Endodermal cell (in vitro differentiated cells): ENCODE results near the gene PNRC1. TPM values are rescaled to one million over a fixed set of nuclear protein-coding genes. Genes with fewer than 3 reads are reported as not detected.

Experiments
- DNase-seq: peaks from one replicate; pipeline ENCODE4 v3.0.0-alpha.2; 2017
- H3K27ac ChIP-seq: 2 replicates; pipeline ENCODE4 v1.5.1; 2013; ENCODE audit warnings: mild to moderate bottlenecking, low read depth, low read length, moderate library complexity
- H3K27me3 ChIP-seq: 2 replicates; pipeline ENCODE4 v1.6.1; 2013; ENCODE audit warnings: mild to moderate bottlenecking, low read length, moderate library complexity; ENCODE audit not compliant: insufficient read depth, control insufficient read depth, poor library complexity, severe bottlenecking
- H3K36me3 ChIP-seq: 2 replicates; pipeline ENCODE4 v1.7.0; 2013; ENCODE audit warnings: mild to moderate bottlenecking, low read length, moderate library complexity; ENCODE audit not compliant: control insufficient read depth, insufficient read depth
- H3K4me1 ChIP-seq: one replicate; pipeline ENCODE4 v1.7.0; 2013; ENCODE audit warnings: low read length; ENCODE audit not compliant: control insufficient read depth, insufficient read depth
- H3K4me3 ChIP-seq: 2 replicates; pipeline ENCODE4 v1.5.1; 2013; ENCODE audit warnings: mild to moderate bottlenecking, low read length, moderate library complexity
- H3K9ac ChIP-seq: 2 replicates; pipeline ENCODE4 v1.6.1; 2013; ENCODE audit warnings: mild to moderate bottlenecking, low read length, moderate library complexity; ENCODE audit not compliant: poor library complexity, severe bottlenecking; ENCODE audit errors: extremely low read depth
- H3K9me3 ChIP-seq: 2 replicates; pipeline ENCODE4 v1.6.1; 2013; ENCODE audit warnings: mild to moderate bottlenecking, low read length, moderate library complexity; ENCODE audit not compliant: control insufficient read depth
- H3K27ac Mint-ChIP-seq: 2 replicates; pipeline ENCODE4 v1.8.0; 2020; ENCODE audit warnings: mixed read lengths
- H3K27me3 Mint-ChIP-seq: 2 replicates; pipeline ENCODE4 v1.8.0; 2021; ENCODE audit warnings: mild to moderate bottlenecking, mixed read lengths; ENCODE audit not compliant: insufficient read depth
- H3K36me3 Mint-ChIP-seq: 2 replicates; pipeline ENCODE4 v1.8.0; 2020; ENCODE audit warnings: low read depth, mixed read lengths
- H3K4me1 Mint-ChIP-seq: 2 replicates; pipeline ENCODE4 v1.8.0; 2020; ENCODE audit warnings: mixed read lengths
- H3K4me3 Mint-ChIP-seq: 2 replicates; pipeline ENCODE4 v1.8.0; 2020; ENCODE audit warnings: mild to moderate bottlenecking, moderate library complexity, mixed read lengths
- H3K9me3 Mint-ChIP-seq: 2 replicates; pipeline ENCODE4 v1.8.0; 2020; ENCODE audit warnings: mild to moderate bottlenecking, mixed read lengths
- CTCF ChIP-seq: fragments of 200-600 bp; sonication (generic); conservative IDR thresholded peaks from 2 replicates; pipeline ENCODE4 v1.5.0; 2021; ENCODE audit warnings: antibody characterized with exemption, mild to moderate bottlenecking
- WGBS, 2 experiments: methylation state at CpG; one replicate each; pipeline versions ENCODE4 v1.1.5 to v1.1.7; 2013; ENCODE audit warnings: missing lambda C conversion rate in 2 of 2, mixed read lengths in 1 of 2; ENCODE audit not compliant: insufficient coverage in 1 of 2, insufficient read length in 1 of 2; 5-methylcytosine and 5-hydroxymethylcytosine counted together
- total RNA-seq, 2 donors: library from RNA; stranded (reverse); fragmentation: NEBNext Ultra II Directional in 1 of 2; extraction: Animal tissue kit (Norgen Biotek cat#: 25700) in 1 of 2; gene quantifications; 2 replicates in 1 of 2; 3 replicates in 1 of 2; pipeline ENCODE4 v1.2.1, GENCODE V29; 2021

PNRC1 gene
- total RNA-seq, 2 donors from 2014 or later, result 105 to 118 TPM

GRCh38 chr6:89071036-89071435, 9.5 kb upstream of the PNRC1 start:
- H3K27me3 Mint-ChIP-seq, result peaks cover 1% of the 10 kb centered on the region
- H3K4me3 Mint-ChIP-seq, result no peak overlapping the region
- H3K9me3 ChIP-seq, result no peaks in the 10 kb centered on the region
- DNase-seq, result no peak
- H3K9me3 Mint-ChIP-seq, result peaks cover 4% of the 10 kb centered on the region
- no peak overlapping the region for H3K9ac ChIP-seq
- H3K4me3 ChIP-seq, result peak overlapping the region; percentile 2
- no peaks in the 10 kb centered on the region for H3K36me3 ChIP-seq
- no peak overlapping the region for H3K27ac Mint-ChIP-seq
- TF ChIP-seq CTCF, result no peak
- no peaks in the 10 kb centered on the region for H3K36me3 Mint-ChIP-seq
- H3K4me1 ChIP-seq, result no peaks in the 10 kb centered on the region
- H3K27me3 ChIP-seq, result no peaks in the 10 kb centered on the region
- H3K4me1 Mint-ChIP-seq, result peaks cover 10% of the 10 kb centered on the region
- H3K27ac ChIP-seq, result no peak overlapping the region

- H3K27me3 ChIP-seq, result no peaks in the 10 kb centered on the region
- no peaks in the 10 kb centered on the region for H3K36me3 Mint-ChIP-seq
- H3K27ac Mint-ChIP-seq, result no peak overlapping the region
- H3K9ac ChIP-seq, result no peak overlapping the region
- TF ChIP-seq CTCF, result no peak
- no peaks in the 10 kb centered on the region for H3K36me3 ChIP-seq
- H3K27ac ChIP-seq, result no peak overlapping the region
- H3K27me3 Mint-ChIP-seq, result peaks cover 3% of the 10 kb centered on the region
- H3K4me1 ChIP-seq, result no peaks in the 10 kb centered on the region
- no peaks in the 10 kb centered on the region for H3K9me3 ChIP-seq
- no peaks in the 10 kb centered on the region for H3K9me3 Mint-ChIP-seq
- DNase-seq, result no peak
- 87% methylated on average over 4 of the region's 4 CpGs; no CpG with 5 or more reads in 1 of the 2 experiments for WGBS, 2 experiments
- no peak overlapping the region for H3K4me3 Mint-ChIP-seq
- no peak overlapping the region for H3K4me3 ChIP-seq
- peaks cover 6% of the 10 kb centered on the region for H3K4me1 Mint-ChIP-seq
Observed at GRCh38 chr6:89073014-89073620, 7.4 kb upstream of the PNRC1 start.

- no peaks in the 10 kb centered on the region for H3K27me3 ChIP-seq
- H3K9me3 ChIP-seq, result no peaks in the 10 kb centered on the region
- H3K4me1 Mint-ChIP-seq, result peaks cover 6% of the 10 kb centered on the region
- no peaks in the 10 kb centered on the region for H3K9me3 Mint-ChIP-seq
- H3K4me3 ChIP-seq, result no peak overlapping the region
- H3K4me1 ChIP-seq, result no peaks in the 10 kb centered on the region
- no peak overlapping the region for H3K27ac Mint-ChIP-seq
- no peak for DNase-seq
- H3K27me3 Mint-ChIP-seq, result peaks cover 3% of the 10 kb centered on the region
- no peaks in the 10 kb centered on the region for H3K36me3 Mint-ChIP-seq
- no peaks in the 10 kb centered on the region for H3K36me3 ChIP-seq
- TF ChIP-seq CTCF, result no peak
- no peak overlapping the region for H3K9ac ChIP-seq
- H3K4me3 Mint-ChIP-seq, result no peak overlapping the region
- WGBS, 2 experiments, result 90 to 100% methylated on average over 2 of the region's 2 CpGs
- no peak overlapping the region for H3K27ac ChIP-seq
Observed at GRCh38 chr6:89073840-89074239, 6.7 kb upstream of the PNRC1 start.
